Epithelial cell of proximal tubule (primary cell): ENCODE measurements around the gene P3H2. TPM values are rescaled to one million over a fixed set of nuclear protein-coding genes. Genes with fewer than 3 reads are reported as not detected.

Experiments used
- DNase-seq: peaks from one replicate; pipeline ENCODE4 v3.0.0-alpha.2; 2011; ENCODE audit warnings: low read depth
- H3K4me3 ChIP-seq: 2 replicates; pipeline ENCODE4 v1.5.1; 2011; ENCODE audit warnings: low read depth, mild to moderate bottlenecking, low read length
- CTCF ChIP-seq: conservative IDR thresholded peaks from 2 replicates; pipeline ENCODE4 v1.5.1; 2012; ENCODE audit warnings: low read depth, mild to moderate bottlenecking, low read length
- total RNA-seq: library from RNA; depleted of rRNA; stranded (reverse); fragments of >200 nt; gene quantifications from 2 replicates; pipeline ENCODE4 v1.2.3, GENCODE V29; 2015

P3H2 gene
- total RNA-seq, 1 donor from 2014 or later: 107 TPM

DNA sequence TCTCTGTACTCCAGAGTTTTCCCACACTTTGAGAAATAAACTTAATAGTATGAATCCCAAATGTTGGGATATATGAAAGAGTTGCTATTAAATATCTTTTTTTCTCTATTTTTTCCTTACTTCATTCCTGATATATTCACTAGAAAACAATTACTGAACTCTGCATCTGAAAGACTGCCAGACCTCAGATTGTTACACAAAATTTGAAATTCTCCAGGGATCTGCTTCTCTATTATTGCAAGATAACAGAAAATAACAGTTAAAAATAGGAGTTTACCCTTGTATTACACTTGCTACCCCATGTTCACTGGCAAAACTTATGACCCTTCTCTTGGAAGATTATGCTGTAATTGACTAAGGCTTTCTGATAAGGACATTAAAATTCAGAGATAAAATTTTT is 11.7 kb upstream of the P3H2 start:
- no peak overlapping the region for H3K4me3 ChIP-seq
- TF ChIP-seq CTCF: no peak
- no peak for DNase-seq

GRCh38 chr3:190131329-190131728 is 10.6 kb upstream of the P3H2 start:
- TF ChIP-seq CTCF: no peak
- H3K4me3 ChIP-seq: no peak overlapping the region
- DNase-seq: no peak

DNA sequence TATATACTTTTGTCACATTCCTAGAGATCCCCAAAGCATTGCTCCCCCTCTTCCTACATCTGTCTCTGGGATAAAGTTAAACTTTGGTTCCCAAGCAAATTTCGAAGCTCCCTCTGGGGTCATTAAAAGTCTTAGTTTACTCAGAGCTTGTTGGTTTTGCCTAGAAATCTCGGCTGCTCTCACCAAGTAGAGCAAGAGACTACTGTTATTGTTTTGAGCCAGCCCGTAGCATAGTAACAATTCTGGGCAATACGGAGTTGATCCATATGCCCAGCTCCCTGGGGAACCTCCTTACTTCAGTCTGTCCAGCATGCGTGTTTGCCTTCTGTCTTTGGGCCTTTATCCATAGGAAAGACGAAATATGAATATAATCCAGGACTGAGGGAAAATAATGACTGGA is 10.0 kb upstream of the P3H2 start:
- DNase-seq: no peak
- TF ChIP-seq CTCF: no peak
- H3K4me3 ChIP-seq: no peak overlapping the region

- no peak for TF ChIP-seq CTCF
- DNase-seq: no peak
- no peak overlapping the region for H3K4me3 ChIP-seq
These were observed 9.3 kb upstream of the P3H2 start for GRCh38 chr3:190130037-190130436.

- no peak for TF ChIP-seq CTCF
- no peak for DNase-seq
- H3K4me3 ChIP-seq: no peak overlapping the region
These were observed 7.1 kb upstream of the P3H2 start for GRCh38 chr3:190127797-190128196.

- DNase-seq: no peak
- no peak for TF ChIP-seq CTCF
- H3K4me3 ChIP-seq: no peak overlapping the region
These were observed 6.5 kb upstream of the P3H2 start for GRCh38 chr3:190127195-190127594.

GRCh38 chr3:190125436-190126068 is 4.9 kb upstream of the P3H2 start:
- no peak for DNase-seq
- H3K4me3 ChIP-seq: no peak overlapping the region
- TF ChIP-seq CTCF: no peak
